Mammary epithelial cell (primary cell): ENCODE measurements around the gene MRPS10.

Source experiments
- CTCF ChIP-seq, 2 donors: IDR thresholded peaks in 1 of 2; conservative IDR thresholded peaks in 1 of 2; 2 replicates each; pipeline ENCODE4 v1.5.1; 2011 to 2012; ENCODE audit warnings: inconsistent platforms in 2 of 2, low read length in 2 of 2, mild to moderate bottlenecking in 2 of 2, control low read depth in 1 of 2, low read depth in 1 of 2; ENCODE audit not compliant: insufficient read depth in 1 of 2; ENCODE audit errors: extremely low read depth in 1 of 2
- EZH2 ChIP-seq: IDR thresholded peaks from 2 replicates; pipeline ENCODE4 v1.6.1; 2012; ENCODE audit warnings: low read length, inconsistent platforms, borderline replicate concordance

GRCh38 chr6:42236682-42237473 is 19.2 kb upstream of the MRPS10 start:
- TF ChIP-seq CTCF (conservative IDR thresholded peaks at IDR 0.05 in 1 of 2, IDR thresholded peaks at IDR 0.05 in 1 of 2; ENCODE audit: extremely low read depth in 1 of 2, insufficient read depth in 1 of 2, low read depth in 1 of 2, low read length in 2 of 2) (no peak), EZH2 (no peak)
